ENCODE results near the gene TNK1.
A peak's percentile ranks its signal among the peaks of the same experiment; 100 is the strongest.

Gene TNK1

DNA sequence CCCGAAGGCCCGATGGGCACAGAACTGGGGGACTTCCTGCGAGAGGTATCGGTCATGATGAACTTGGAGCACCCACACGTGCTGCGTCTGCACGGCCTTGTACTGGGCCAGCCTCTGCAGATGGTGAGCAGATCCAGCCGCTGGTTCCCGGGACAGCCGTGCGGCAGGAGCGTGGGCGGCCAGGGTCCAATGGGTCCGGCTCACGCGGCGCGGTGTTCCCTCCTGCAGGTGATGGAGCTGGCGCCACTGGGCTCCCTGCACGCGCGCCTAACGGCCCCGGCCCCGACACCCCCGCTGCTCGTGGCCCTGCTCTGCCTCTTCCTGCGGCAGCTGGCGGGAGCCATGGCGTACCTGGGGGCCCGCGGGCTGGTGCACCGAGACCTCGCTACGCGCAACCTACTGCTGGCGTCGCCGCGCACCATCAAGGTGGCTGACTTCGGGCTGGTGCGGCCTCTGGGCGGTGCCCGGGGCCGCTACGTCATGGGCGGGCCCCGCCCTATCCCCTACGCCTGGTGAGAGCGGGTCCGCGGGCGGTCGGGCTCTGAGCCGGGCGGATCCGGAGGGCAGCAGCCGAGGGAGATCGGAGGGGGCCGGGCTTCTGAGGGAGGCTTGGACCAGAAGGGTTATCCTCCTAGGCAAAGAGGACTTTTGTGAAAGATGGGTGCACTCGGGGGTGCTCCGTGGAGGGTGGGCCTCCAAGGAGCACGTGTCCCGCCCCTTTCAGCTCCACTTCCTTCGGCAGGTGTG, 3.0 kb downstream of the TNK1 start:
- 0 out of 2 replicates have a peak overlapping the region, but pooled peaks have one; percentile 21 for H3K4me2 ChIP-seq
- peak overlapping the region; percentile 27; the same call in 1 of the 2 replicates for H3K9ac ChIP-seq
- no peak overlapping the region for H2AFZ ChIP-seq (ENCODE audit: low read depth)

DNA sequence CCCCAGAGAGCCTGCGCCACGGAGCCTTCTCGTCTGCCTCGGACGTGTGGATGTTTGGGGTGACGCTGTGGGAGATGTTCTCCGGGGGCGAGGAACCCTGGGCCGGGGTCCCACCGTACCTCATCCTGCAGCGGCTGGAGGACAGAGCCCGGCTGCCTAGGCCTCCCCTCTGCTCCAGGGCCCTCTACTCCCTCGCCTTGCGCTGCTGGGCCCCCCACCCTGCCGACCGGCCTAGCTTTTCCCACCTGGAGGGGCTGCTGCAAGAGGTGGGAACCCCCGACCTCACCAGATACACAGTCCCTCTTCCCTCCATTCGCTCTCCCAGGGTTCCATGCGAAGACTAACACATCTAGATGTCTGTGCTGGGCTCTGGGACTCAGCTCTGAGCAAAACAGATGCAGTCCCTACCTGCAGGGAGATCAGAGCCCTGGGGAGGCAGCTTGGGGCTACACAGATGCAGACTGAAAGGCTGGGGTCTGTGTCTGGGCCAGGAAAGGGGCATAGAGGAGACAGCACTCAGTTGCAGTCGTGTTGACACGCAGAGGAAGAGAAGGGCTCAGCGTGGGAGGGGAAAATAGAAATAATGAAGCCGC, 3.7 kb downstream of the TNK1 start:
- Histone ChIP-seq H3K79me2 (ENCODE audit: insufficient read depth, low read depth) (no peaks in the 10 kb centered on the region), H2AFZ (ENCODE audit: low read depth) (no peak overlapping the region), H3K9ac (peak overlapping the region; percentile 27; the same call in 1 of the 2 replicates), H3K27ac (no peak overlapping the region), H3K27me3 (ENCODE audit: insufficient read depth, low read depth) (no peaks in the 10 kb centered on the region), H3K36me3 (ENCODE audit: insufficient read depth) (no peaks in the 10 kb centered on the region), H4K20me1 (ENCODE audit: insufficient read depth) (no peaks in the 10 kb centered on the region), H3K4me2 (peak overlapping the region; percentile 21; the same call in 1 of the 2 replicates), H3K4me1 (ENCODE audit: low read depth, poor library complexity, severe bottlenecking) (no peaks in the 10 kb centered on the region), H3K4me3 (IDR thresholded peaks at IDR 0.05; ENCODE audit: insufficient read depth, low read depth, low read length) (no peak overlapping the region)
- TF ChIP-seq, protein P1, sequence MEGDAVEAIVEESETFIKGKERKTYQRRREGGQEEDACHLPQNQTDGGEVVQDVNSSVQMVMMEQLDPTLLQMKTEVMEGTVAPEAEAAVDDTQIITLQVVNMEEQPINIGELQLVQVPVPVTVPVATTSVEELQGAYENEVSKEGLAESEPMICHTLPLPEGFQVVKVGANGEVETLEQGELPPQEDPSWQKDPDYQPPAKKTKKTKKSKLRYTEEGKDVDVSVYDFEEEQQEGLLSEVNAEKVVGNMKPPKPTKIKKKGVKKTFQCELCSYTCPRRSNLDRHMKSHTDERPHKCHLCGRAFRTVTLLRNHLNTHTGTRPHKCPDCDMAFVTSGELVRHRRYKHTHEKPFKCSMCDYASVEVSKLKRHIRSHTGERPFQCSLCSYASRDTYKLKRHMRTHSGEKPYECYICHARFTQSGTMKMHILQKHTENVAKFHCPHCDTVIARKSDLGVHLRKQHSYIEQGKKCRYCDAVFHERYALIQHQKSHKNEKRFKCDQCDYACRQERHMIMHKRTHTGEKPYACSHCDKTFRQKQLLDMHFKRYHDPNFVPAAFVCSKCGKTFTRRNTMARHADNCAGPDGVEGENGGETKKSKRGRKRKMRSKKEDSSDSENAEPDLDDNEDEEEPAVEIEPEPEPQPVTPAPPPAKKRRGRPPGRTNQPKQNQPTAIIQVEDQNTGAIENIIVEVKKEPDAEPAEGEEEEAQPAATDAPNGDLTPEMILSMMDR (conservative IDR thresholded peaks at IDR 0.05; ENCODE audit: low read depth, low read length) = no peak

More for the DNA sequence above, 3.0 kb downstream of the TNK1 start:
- TF ChIP-seq, protein P1 (conservative IDR thresholded peaks at IDR 0.05; ENCODE audit: low read depth, low read length) = no peak
- Histone ChIP-seq H3K27ac (no peak overlapping the region), H4K20me1 (ENCODE audit: insufficient read depth) (no peaks in the 10 kb centered on the region), H3K27me3 (ENCODE audit: insufficient read depth, low read depth) (no peaks in the 10 kb centered on the region), H3K4me3 (IDR thresholded peaks at IDR 0.05; ENCODE audit: insufficient read depth, low read depth, low read length) (no peak overlapping the region), H3K4me1 (ENCODE audit: low read depth, poor library complexity, severe bottlenecking) (no peaks in the 10 kb centered on the region), H3K36me3 (ENCODE audit: insufficient read depth) (no peaks in the 10 kb centered on the region), H3K79me2 (ENCODE audit: insufficient read depth, low read depth) (no peaks in the 10 kb centered on the region)

DNA sequence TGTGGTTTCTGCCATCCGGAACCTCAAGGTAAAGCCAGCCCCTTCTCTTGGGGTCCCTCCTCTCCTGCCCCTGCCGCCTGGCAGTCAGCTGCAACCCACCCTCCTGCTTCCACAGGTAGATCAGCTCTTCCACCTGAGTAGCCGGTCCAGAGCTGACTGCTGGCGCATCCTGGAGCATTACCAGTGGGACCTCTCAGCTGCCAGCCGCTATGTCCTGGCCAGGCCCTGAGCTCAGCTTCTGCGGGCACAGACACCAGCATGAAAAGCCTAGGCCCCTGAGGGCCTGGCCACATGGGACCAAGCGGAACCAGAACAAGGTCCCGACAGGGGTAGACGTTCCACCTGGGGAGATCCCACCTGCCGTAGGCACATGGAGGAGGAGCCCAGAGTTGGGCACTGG, 8.0 kb downstream of the TNK1 start:
- no peaks in the 10 kb centered on the region for H3K27me3 ChIP-seq (ENCODE audit: insufficient read depth, low read depth)
- H3K4me3 ChIP-seq (IDR thresholded peaks at IDR 0.05; ENCODE audit: insufficient read depth, low read depth, low read length) = no peak overlapping the region
- no peak overlapping the region for H3K27ac ChIP-seq
- no peaks in the 10 kb centered on the region for H4K20me1 ChIP-seq (ENCODE audit: insufficient read depth)
- H3K4me1 ChIP-seq (ENCODE audit: low read depth, poor library complexity, severe bottlenecking) = no peaks in the 10 kb centered on the region
- no peak overlapping the region for H3K9ac ChIP-seq
- H3K36me3 ChIP-seq (ENCODE audit: insufficient read depth) = no peaks in the 10 kb centered on the region
- no peaks in the 10 kb centered on the region for H3K79me2 ChIP-seq (ENCODE audit: insufficient read depth, low read depth)
- no peak overlapping the region for H3K4me2 ChIP-seq
- H2AFZ ChIP-seq (ENCODE audit: low read depth) = no peak overlapping the region
- TF ChIP-seq, protein P1 (conservative IDR thresholded peaks at IDR 0.05; ENCODE audit: low read depth, low read length) = no peak

DNA sequence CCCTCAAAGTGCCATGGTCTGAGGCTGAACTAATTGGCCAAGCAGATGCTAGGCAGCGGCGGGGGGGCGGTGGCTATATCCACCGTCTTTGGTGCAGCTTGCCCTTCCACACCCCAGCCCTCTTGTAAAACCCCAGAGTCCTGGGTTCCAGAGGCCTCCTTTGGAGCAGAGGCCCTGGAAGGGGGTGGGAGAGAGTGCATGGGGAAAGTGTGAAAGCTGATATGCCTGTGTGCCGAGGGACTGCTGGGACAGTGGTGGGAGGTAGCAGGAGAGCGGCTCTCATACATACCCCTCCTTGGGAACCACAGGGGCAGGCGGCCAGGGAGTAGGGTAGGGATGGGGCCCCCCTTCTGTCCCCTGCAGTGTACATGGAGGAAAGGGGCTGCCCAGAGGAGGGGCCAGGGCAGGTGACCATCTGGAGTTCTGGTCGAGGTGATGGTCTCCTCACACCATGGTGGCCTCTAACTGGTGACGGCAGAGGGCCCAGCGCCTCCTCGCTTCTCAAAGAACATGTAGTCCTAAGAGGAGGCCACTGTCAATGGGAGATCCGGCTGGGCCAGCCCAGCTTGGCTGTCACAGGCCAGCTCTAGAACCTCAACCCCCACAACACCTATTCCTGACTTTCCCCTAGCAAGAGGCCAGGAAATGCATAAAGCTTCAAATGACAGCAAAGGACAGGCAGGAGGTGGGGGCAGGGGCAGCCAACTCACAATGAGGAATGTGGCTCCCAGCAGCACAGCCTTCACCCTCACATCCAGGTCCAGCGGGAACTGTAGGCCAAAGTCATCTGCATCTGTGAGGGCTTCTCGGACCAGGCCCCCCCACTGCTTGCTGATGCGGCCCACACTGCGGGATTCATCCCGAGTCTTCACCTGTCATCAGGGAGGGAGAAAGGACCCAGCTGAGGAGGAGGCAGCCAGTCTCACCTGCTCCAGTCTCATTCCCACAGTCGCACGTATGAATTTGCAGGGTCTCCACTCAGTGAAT, 9.3 kb downstream of the TNK1 start:
- Histone ChIP-seq H3K27me3 (ENCODE audit: insufficient read depth, low read depth) (no peaks in the 10 kb centered on the region), H3K4me2 (no peak overlapping the region), H3K4me1 (ENCODE audit: low read depth, poor library complexity, severe bottlenecking) (no peaks in the 10 kb centered on the region), H4K20me1 (ENCODE audit: insufficient read depth) (no peaks in the 10 kb centered on the region), H3K27ac (no peak overlapping the region), H3K79me2 (ENCODE audit: insufficient read depth, low read depth) (no peaks in the 10 kb centered on the region), H2AFZ (ENCODE audit: low read depth) (no peak overlapping the region), H3K36me3 (ENCODE audit: insufficient read depth) (no peaks in the 10 kb centered on the region), H3K4me3 (IDR thresholded peaks at IDR 0.05; ENCODE audit: insufficient read depth, low read depth, low read length) (no peak overlapping the region), H3K9ac (no peak overlapping the region)
- TF ChIP-seq, protein P1 (conservative IDR thresholded peaks at IDR 0.05; ENCODE audit: low read depth, low read length) = no peak

All from KMS-11 (cell line).